ENCODE results near the gene LDLRAD2. TPM values are rescaled to one million over a fixed set of nuclear protein-coding genes. Genes with fewer than 3 reads are reported as not detected.

Gene LDLRAD2
- total and polyA plus RNA-seq, 9 of the 15 experiments (the other 6 are each of a cell fraction or from before 2014, with no cell fraction given), result 0.45 to 0.48 TPM; not detected in 7

- Histone ChIP-seq H3K9ac (ENCODE audit: insufficient read depth in 1 of 2, low read depth in 2 of 2, low read length in 2 of 2) (no peak overlapping the region), H3K27me3 (ENCODE audit: control insufficient read depth in 2 of 2, insufficient read depth in 2 of 2, low read length in 2 of 2) (no peaks in the 10 kb centered on the region), H3K36me3 (ENCODE audit: control insufficient read depth, insufficient read depth, low read length) (peaks cover 29% of the 10 kb centered on the region; the same call in 1 of the 3 replicates), H3K9me1 (ENCODE audit: control insufficient read depth, insufficient read depth, low read length) (peaks cover 3% of the 10 kb centered on the region), H4K20me1 (replicated peaks; ENCODE audit: control insufficient read depth, insufficient read depth, low read length) (no peaks in the 10 kb centered on the region), H2AFZ (ENCODE audit: low read depth, low read length) (no peak overlapping the region), H3K79me2 (ENCODE audit: control insufficient read depth, insufficient read depth, low read length) (no peaks in the 10 kb centered on the region), H3K4me1 (replicated peaks in 1 of 2; ENCODE audit: control insufficient read depth in 2 of 2, insufficient read depth in 2 of 2, low read length in 2 of 2) (peaks cover 13 to 44% of the 10 kb centered on the region in 2 experiments), H3K4me3 (no peak overlapping the region), H3K9me3 (replicated peaks; ENCODE audit: control insufficient read depth, insufficient read depth, low read depth, low read length) (no peaks in the 10 kb centered on the region), H3K27ac (ENCODE audit: extremely low read depth, low read depth, low read length) (no peak overlapping the region), H3K4me2 (ENCODE audit: insufficient read depth, low read length) (no peak overlapping the region)
- no TSS peak for BruUV-seq (replicated peaks)
- WGBS (ENCODE audit: insufficient coverage, low coverage, missing lambda C conversion rate), result 85% methylated on average over 9 of the region's 9 CpGs
- in situ Hi-C loops (cut with MboI), result no loop called here
- DNase-seq (ENCODE audit: extremely low read depth in 1 of 4, low spot score in 3 of 4), result no peak
- TF ChIP-seq RBM25 (IDR thresholded peaks at IDR 0.05; ENCODE audit: low read depth, low read length, severe bottlenecking) (peak; percentile 80), NR3C1 (CRISPR knock-in tag; IDR thresholded peaks at IDR 0.05) (no peak), ZC3H8 (IDR thresholded peaks at IDR 0.05) (no peak), HMGXB4 (CRISPR knock-in tag; IDR thresholded peaks at IDR 0.05) (no peak), MAFF (IDR thresholded peaks at IDR 0.05; ENCODE audit: low read length) (no peak), SMARCA5 (IDR thresholded peaks at IDR 0.05) (peak; percentile 64), BCOR (IDR thresholded peaks at IDR 0.05) (peak; percentile 90), POLR2G (IDR thresholded peaks at IDR 0.05; ENCODE audit: low read depth, low read length) (0 out of 2 replicates have a peak, but pooled peaks have one; percentile 12), CBX1 (IDR thresholded peaks at IDR 0.05; ENCODE audit: low read depth) (peak; percentile 66; the same call in 1 of the 2 replicates), ZNF75A (CRISPR knock-in tag; IDR thresholded peaks at IDR 0.05) (no peak), KDM1A (IDR thresholded peaks at IDR 0.05) (peak; percentile 65 to 80), CEBPB (tag; IDR thresholded peaks at IDR 0.05) (peak; percentile 57), HDAC2 (IDR thresholded peaks at IDR 0.05) (0 out of 2 replicates have a peak, but pooled peaks have one; percentile 63), ADNP (tag; IDR thresholded peaks at IDR 0.05) (peak; percentile 83)
- CTCF ChIA-PET (ENCODE audit: low intra/inter-chr PET ratio), result no interaction called here
- intact Hi-C loops (cut with micrococcal nuclease), result no loop called here
- POLR2A ChIA-PET, result interaction anchor here (0.7 to 1.1 kb wide), 3 partner anchors 12 to 94 kb away, joined by 3 read pairs; no protein-coding TSS in a partner anchor
- ATAC-seq, result no peak
- FAIRE-seq, result no peak
Measured at GRCh38 chr1:21820597-21821232, 8.7 kb downstream of the LDLRAD2 start.

All from K562 (cell line).